ENCODE results near the gene DISC1.
A peak's percentile ranks its signal among the peaks of the same experiment; 100 is the strongest.
"Not testable (repeated sequence)": the region's sequence is repeated elsewhere in the genome, so short reads cannot be mapped to it uniquely, and the experiment has no call there.

Gene DISC1

GRCh38 chr1:231865331-231865730 lies 238.7 kb downstream of the DISC1 start:
- no peak for DNase-seq

- peak; percentile 54 to 73 for DNase-seq
Measured at GRCh38 chr1:231866392-231867331, 240.1 kb downstream of the DISC1 start.

GRCh38 chr1:231867607-231868006 lies 241.0 kb downstream of the DISC1 start:
- no peak for DNase-seq

GRCh38 chr1:231869364-231869763 lies 242.8 kb downstream of the DISC1 start:
- DNase-seq = peak; percentile 75 to 78

DNA sequence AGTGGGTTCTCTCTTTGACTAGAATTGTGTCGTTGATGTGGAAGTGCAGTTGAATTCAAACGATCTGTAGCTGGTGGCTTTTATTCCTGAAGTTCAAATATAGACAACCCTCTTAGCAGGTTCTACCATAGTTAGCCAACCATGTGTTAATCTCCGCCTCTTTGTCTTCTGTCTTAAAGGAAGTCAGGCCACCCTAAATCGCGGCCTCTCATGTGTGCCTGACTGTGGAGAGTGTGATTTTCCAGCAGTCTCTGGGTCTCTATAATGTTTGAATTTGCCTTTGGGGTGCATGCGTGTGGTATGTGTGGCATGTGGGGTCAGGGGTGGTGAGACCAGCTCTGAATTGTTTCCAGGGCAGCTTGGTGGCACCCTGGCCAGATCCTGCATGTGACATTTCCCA lies 244.9 kb downstream of the DISC1 start:
- DNase-seq = no peak

DNA sequence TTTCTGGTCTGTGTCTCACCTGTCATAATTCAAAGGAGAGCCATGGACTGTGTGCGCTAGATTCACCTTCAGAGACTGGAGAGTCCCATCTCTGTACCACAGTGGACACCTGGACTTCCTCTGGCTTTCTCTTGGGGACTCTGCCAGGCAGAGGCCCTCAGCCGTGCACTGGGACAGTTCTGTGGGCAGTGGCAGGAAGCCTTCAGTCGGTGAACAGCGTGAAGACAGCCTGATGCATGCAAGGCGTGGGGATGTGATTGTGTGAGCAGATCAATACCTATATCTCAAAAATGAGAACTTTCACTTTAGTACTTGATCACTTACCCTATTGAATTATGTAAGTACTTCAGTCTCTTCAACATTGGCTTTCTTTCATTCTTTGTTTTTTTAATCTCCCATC lies 245.3 kb downstream of the DISC1 start:
- no peak for DNase-seq

GRCh38 chr1:231872461-231872910 lies 245.9 kb downstream of the DISC1 start:
- no peak for DNase-seq

DNA sequence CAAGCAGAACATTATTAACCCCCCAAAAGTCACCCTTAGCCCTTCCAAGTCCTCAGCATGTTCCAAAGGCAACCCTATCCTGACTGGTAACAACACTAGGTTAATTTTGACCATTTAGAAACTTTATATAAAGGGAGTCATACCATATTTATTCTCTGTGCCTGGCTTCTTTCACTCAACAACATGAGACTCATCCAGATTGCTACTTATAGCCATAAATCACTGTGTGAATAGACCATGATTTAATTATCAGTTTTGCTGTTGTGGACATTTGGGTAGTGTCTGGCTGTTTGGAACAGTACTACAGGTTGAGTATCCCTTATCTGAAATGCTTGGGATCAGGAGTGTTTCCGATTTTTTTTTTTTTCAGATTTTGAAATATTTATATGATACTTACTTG lies 252.1 kb downstream of the DISC1 start:
- DNase-seq = no peak

- no peak for DNase-seq
Measured at GRCh38 chr1:231879296-231879695, 252.7 kb downstream of the DISC1 start.

DNA sequence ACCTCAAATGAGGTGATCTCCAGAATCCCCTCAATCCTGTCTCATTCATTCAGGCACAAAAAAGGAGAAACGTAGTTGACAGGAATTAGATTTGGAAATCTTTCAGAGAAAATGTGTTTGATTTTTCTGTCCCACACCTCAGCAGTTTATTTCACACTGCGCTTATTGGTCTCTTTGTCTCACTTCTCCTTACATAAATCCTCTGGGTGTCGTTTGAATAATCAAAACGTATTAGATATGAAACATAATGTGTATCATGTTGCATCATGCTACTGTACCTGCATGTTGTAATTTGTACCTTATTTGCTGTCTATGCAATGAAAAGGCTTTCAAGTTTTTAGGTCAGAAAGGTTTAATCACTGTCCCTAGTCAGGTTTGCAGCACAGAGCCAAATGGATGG lies 255.7 kb downstream of the DISC1 start:
- no peak for DNase-seq

- no peak for DNase-seq
Measured at GRCh38 chr1:231882790-231883189, 256.2 kb downstream of the DISC1 start.

DNA sequence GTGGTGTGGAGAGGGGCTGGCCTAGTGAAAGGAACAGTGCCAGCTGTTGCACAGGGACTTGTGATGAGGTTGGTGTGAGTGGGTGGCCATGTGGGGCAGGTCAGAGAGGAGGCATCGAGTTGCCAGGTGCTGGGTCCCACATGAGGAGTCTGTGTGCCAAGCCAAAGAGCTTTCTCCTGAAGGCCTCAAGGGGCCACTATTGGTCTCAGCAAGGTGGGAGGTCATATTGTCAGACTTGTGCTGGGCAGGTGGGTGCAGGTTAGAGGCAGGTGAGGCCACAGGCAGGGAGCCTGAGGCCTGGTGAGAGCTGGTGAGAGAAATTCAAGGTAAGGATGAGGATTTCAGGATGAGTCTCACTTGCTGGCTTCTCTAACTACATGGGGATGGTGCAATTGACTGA lies 256.8 kb downstream of the DISC1 start:
- no peak for DNase-seq

GRCh38 chr1:231885209-231885854 lies 258.7 kb downstream of the DISC1 start:
- DNase-seq = no peak

GRCh38 chr1:231887166-231887565 lies 260.6 kb downstream of the DISC1 start:
- DNase-seq = no peak

DNA sequence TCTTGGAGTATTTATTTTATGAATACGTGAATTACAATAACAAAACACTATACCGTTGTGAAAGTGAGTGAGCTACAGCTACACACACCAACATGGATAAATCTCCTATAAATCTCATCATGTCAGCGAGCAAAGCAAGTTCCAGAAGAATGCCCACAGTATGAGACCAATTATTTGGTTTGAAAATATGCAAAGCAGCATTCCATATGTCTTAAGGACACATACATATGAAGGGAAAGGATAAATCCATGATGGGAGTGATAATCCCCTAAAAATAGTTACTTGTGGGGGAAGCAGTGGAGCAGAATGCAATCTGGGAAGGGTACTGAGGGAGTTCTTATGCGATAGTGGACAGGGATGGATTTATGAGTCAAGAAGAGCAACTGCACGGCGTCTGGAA lies 261.3 kb downstream of the DISC1 start:
- DNase-seq = no peak

DNA sequence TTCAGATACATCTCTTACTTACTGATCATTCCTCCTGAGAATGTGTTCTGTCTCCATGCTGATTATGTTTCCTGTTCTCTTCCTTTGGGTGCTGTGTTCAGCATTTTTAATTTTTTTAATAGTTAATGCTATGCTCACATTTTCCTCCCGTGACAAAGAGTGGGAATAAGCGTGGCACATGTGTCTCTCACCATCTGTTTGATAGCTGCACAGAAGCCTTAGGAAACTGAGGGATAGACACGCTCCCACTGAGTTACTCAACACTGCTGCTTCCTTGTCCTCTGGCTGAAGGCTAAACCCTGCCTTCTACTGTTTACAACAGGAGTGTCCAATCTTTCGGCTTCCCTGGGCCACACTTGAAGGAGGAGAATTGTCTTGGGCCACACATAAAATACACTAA lies 264.2 kb downstream of the DISC1 start:
- DNase-seq = no peak

- no peak for DNase-seq
Measured at GRCh38 chr1:231893400-231894102, 267.0 kb downstream of the DISC1 start.

DNA sequence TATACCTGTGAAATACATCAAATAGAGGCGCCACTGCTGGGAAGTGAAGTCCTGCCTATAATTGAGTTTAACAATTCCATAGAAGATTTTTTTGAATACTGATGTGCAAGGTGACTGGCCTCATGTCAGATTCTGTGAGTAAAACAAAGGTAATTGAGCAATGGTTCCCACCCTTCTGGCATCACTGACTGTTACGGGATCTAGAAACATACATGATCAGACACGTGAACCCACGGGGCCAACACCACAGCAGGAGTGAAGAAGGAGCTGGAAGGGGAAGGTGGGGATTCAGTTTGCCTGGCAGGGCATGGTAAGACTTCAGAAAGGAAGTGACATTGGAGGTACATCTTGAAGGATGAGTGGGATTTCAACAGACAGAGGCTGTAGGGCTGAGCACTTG lies 270.2 kb downstream of the DISC1 start:
- DNase-seq = no peak

DNA sequence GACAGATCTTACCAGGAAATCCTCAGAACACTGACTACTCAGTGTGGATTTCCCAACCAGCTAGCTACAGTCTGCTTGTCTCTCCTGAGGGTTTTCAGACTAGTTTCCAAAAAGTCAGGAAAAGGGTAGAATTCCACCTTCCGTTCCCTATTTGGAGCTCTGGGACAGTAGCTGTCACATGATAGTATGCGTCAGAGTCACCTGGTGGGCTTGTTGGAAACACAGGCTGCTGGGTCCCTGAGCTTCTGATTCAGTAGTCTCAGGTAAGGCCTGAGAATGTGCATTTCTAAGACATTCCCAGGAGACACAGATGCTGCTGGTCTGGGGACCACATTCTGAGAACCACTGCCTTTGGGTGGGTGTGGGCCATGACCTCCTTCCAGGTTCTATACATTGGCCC lies 272.5 kb downstream of the DISC1 start:
- DNase-seq = no peak

DNA sequence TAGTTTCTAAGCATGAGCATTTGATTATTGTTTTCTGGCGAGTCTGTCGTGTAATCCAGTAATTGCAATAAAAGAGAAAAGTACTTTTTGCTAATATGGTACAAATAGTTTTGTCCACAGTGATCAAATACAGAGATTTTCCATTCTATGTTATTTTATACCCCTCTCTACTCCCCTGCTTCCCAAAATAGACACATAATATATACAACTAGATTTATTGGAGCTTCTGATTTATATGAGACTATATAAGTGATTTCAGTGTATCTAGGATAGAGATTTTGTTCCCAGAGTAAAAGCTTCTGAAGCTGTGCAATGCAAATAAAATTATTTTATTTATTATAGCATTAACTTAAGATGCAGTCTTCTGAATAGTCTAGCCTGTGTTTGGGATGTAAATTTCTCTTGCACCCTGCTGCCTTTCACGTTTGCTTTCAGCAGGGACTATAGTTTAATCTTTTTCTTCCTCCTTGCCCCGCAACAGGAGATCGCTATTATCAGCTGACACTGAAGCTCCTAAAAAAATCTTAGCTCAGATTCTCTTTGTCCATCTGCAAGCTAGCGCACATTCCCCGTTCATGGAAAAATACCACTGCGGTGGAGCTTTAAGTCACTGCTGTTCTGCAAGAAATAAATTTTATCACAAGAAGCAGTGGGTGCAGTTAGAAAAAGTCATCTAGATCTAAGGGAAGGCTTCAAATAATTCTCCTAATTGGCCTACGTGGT lies 273.3 kb downstream of the DISC1 start:
- DNase-seq = no peak

DNA sequence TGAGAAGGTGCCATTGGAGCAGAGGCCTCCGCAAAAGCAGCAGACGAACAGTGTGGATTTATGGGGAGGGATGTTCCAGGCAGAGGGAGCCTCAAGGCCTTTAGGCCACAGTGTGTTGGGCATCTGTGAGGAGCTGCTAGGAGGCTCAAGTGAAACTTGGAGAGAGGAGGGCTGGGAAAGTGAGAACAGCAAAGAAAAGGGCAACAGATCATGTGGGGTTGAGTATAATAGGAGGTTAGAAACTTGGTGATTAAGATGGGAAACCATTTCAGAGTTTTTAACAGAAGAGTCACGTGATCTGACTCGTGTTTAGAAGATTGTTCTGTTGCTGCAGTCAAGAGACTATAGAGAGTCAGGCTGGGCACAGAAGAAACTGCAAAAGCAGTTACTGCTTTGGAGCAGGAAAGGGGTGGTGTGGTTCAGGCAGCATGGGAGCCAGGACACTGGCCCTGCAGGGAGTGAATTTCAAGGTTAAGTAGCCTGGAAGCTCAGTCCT lies 277.0 kb downstream of the DISC1 start:
- DNase-seq = no peak

- not testable (repeated sequence) for DNase-seq
Measured at GRCh38 chr1:231907310-231907709, 280.7 kb downstream of the DISC1 start.

DNA sequence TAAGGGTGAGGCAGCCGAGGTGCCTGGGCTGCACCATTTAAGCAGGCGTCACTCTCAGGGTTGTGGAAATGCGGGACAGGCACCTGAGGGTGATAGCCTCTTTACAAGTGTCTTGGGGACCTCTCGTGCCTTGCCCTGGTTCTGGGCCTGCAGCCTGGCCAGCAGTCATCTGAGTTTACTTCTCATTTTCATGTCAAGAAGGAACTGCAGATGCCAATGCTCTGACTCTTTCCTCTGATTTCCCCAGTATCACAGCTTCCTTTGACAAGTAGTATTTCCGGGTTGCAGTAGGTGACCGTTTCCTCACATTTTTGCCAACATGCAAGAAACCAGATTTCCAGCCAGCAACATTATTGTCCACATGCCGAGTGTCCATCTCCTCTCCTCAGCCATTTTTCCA lies 286.9 kb downstream of the DISC1 start:
- DNase-seq = no peak

Measured in Kasumi-1 (cell line).